Breast epithelium (tissue), 4 donors: ENCODE measurements around the gene ST7. TPM values are rescaled to one million over a fixed set of nuclear protein-coding genes. Genes with fewer than 3 reads are reported as not detected.

Experiments used
- DNase-seq, 2 donors: peaks; one replicate each; pipeline ENCODE4 v3.0.0-alpha.2; 2019; ENCODE audit warnings: low spot score in 2 of 2
- H3K27ac ChIP-seq, 2 donors: fragments of 200-600 bp; sonication (generic) in 1 of 2; one replicate each; pipeline ENCODE4 v1.5.1; 2016 to 2019; ENCODE audit warnings: mild to moderate bottlenecking in 1 of 2
- H3K27me3 ChIP-seq, 2 donors: fragments of 200-600 bp; sonication (generic) in 1 of 2; one replicate each; pipeline versions ENCODE4 v1.5.1 to v1.6.0; 2017 to 2019; ENCODE audit warnings: control low read depth in 1 of 2, mild to moderate bottlenecking in 1 of 2
- H3K36me3 ChIP-seq: fragments of 200-600 bp; one replicate; pipeline ENCODE4 v1.5.1; 2019
- H3K4me1 ChIP-seq, 2 donors: fragments of 200-600 bp; sonication (generic); one replicate each; pipeline ENCODE4 v1.5.1; 2016 to 2019; ENCODE audit warnings: control low read depth in 1 of 2
- H3K4me3 ChIP-seq, 3 donors: fragments of 200-600 bp; sonication (generic); 1 replicate in 2 of 3; 2 replicates in 1 of 3; pipeline ENCODE4 v1.5.1; 2016 to 2019; ENCODE audit warnings: mild to moderate bottlenecking in 3 of 3, moderate library complexity in 2 of 3
- H3K9me3 ChIP-seq, 2 donors: fragments of 200-600 bp; sonication (generic) in 1 of 2; one replicate each; pipeline ENCODE4 v1.5.1; 2016 to 2019; ENCODE audit warnings: control low read depth in 1 of 2
- POLR2A ChIP-seq: fragments of 450-650 bp; IDR thresholded peaks from one replicate; pipeline ENCODE4 v1.6.1; 2016; ENCODE audit warnings: antibody characterized with exemption, mild to moderate bottlenecking, moderate library complexity
- POLR2AphosphoS5 ChIP-seq, 3 donors: sonication (generic); formaldehyde crosslinking; IDR thresholded peaks; one replicate each; pipeline ENCODE4 v1.6.1; 2017; ENCODE audit warnings: antibody characterized with exemption in 3 of 3
- intact Hi-C: fragments of 100-400 bp; cut with DNase I; formaldehyde crosslinking; loops from one replicate; pipeline ENCODE4 v1.15.1; 2023; ENCODE audit warnings: low total_unique reads
- total RNA-seq, 3 donors: library from RNA; depleted of rRNA; stranded (reverse); fragments of >200 nt; gene quantifications; one replicate each; pipeline ENCODE4 v1.1.0, GENCODE V29; 2016
- TF ChIP-seq, protein P1 (sequence below), 3 donors: fragments of 450-650 bp; IDR thresholded peaks; one replicate each; pipeline ENCODE4 v1.5.1; 2016 to 2017; ENCODE audit warnings: antibody characterized with exemption in 3 of 3, mild to moderate bottlenecking in 3 of 3, moderate library complexity in 3 of 3

Gene ST7, protein sequence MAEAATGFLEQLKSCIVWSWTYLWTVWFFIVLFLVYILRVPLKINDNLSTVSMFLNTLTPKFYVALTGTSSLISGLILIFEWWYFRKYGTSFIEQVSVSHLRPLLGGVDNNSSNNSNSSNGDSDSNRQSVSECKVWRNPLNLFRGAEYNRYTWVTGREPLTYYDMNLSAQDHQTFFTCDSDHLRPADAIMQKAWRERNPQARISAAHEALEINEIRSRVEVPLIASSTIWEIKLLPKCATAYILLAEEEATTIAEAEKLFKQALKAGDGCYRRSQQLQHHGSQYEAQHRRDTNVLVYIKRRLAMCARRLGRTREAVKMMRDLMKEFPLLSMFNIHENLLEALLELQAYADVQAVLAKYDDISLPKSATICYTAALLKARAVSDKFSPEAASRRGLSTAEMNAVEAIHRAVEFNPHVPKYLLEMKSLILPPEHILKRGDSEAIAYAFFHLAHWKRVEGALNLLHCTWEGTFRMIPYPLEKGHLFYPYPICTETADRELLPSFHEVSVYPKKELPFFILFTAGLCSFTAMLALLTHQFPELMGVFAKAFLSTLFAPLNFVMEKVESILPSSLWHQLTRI
- total RNA-seq, result 10 to 100 TPM; 24.3 to 41.4 (median 27.5) TPM

DNA sequence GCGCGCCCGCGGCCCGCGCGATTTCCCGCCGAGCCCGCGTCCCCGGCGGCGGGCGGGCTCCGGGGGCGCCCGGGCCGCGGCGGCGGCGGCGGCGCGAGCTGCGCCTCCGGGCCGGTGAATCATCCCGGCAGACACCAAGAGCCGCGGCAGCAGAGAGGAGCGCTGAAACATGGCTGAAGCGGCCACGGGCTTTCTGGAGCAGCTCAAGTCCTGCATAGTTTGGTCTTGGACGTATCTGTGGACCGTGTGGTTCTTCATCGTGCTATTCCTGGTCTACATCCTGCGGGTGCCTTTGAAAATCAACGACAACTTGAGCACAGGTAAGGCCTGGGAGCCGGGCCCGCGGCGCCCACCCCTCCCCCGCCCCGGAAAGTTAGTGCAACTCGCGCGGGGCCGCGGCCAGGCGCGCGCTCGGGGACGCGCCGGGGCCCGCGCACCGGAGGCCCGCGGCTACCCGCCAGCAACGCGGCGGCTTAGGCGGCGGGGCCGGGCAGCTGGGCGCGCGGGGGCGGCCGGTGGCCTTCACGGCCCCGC is at the start of gene ST7:
Gene ST7, plus strand, starts transcription at position 130 of the 534 bp plus-strand sequence. Its CDS starts 40 bp downstream, at position 170.
- Histone ChIP-seq H3K4me1 (no peaks in the 10 kb centered on the region), H3K36me3 (no peaks in the 10 kb centered on the region), H3K27ac (peak within 1 kb of the TSS; percentile 98 to 100), H3K4me3 (peak within 1 kb of the TSS; percentile 85 to 94 (median 89)), H3K9me3 (no peaks in the 10 kb centered on the region), H3K27me3 (no peaks in the 10 kb centered on the region)
- peak in 1 of 3 donors; percentile 36 for TF ChIP-seq POLR2AphosphoS5 (IDR thresholded peaks at IDR 0.05)
- TF ChIP-seq, protein P1, sequence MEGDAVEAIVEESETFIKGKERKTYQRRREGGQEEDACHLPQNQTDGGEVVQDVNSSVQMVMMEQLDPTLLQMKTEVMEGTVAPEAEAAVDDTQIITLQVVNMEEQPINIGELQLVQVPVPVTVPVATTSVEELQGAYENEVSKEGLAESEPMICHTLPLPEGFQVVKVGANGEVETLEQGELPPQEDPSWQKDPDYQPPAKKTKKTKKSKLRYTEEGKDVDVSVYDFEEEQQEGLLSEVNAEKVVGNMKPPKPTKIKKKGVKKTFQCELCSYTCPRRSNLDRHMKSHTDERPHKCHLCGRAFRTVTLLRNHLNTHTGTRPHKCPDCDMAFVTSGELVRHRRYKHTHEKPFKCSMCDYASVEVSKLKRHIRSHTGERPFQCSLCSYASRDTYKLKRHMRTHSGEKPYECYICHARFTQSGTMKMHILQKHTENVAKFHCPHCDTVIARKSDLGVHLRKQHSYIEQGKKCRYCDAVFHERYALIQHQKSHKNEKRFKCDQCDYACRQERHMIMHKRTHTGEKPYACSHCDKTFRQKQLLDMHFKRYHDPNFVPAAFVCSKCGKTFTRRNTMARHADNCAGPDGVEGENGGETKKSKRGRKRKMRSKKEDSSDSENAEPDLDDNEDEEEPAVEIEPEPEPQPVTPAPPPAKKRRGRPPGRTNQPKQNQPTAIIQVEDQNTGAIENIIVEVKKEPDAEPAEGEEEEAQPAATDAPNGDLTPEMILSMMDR (IDR thresholded peaks at IDR 0.05), result no peak
- intact Hi-C loops, result no loop called here
- DNase-seq, result peak; percentile 38 to 65

DNA sequence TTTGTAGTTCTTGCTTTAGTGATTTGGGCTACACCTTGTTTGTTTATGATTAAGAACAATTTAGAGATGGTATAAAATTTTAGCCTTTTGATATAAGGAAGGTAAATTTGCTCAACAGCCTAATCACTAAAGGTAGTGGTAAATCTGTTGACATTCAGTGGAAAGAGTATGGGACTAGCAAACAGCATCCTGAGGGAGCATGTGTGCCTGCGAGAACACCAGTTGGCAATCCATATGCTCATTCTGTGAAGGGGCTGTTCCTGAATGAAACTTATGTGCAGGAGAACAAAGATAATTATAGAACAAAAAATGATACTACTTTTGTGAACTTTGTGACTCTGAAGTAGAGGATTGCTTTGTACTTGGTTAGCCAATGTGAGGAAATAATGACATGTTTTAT is 46.9 kb upstream of the ST7 start:
- H3K9me3 ChIP-seq, result no peaks in the 10 kb centered on the region
- H3K4me1 ChIP-seq, result no peaks in the 10 kb centered on the region
- H3K4me3 ChIP-seq, result no peak overlapping the region
- no peak overlapping the region for H3K27ac ChIP-seq
- no peaks in the 10 kb centered on the region for H3K27me3 ChIP-seq
- H3K36me3 ChIP-seq, result no peaks in the 10 kb centered on the region
- intact Hi-C loops, result no loop called here
- TF ChIP-seq, protein P1 (IDR thresholded peaks at IDR 0.05), result no peak
- TF ChIP-seq POLR2A, result no peak
- TF ChIP-seq POLR2AphosphoS5 (IDR thresholded peaks at IDR 0.05), result no peak
- DNase-seq, result no peak

DNA sequence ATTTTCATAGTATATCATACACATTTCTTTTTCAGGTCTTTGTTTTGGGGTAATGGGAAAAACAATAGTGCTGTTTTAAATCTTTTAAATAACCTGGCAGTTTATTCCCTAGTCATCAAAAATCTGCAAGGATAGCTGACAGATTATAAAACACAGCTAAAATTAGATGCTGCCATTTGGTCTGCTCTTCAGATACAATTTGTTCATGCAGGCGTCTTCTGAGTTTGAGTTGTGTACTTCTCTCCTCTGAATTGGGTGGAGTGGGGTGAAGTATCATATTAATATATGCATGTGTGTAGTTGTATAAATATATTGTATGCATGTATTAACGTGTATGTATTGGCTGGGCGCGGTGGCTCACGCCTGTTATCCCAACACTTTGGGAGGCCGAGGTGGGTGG is 42.9 kb upstream of the ST7 start:
- no peak for TF ChIP-seq POLR2A
- intact Hi-C loops, result no loop called here
- Histone ChIP-seq H3K4me1 (no peaks in the 10 kb centered on the region), H3K36me3 (peaks cover 5% of the 10 kb centered on the region), H3K27ac (no peak overlapping the region), H3K9me3 (peaks cover 0 to 6% of the 10 kb centered on the region in 2 donors), H3K4me3 (no peak overlapping the region), H3K27me3 (no peaks in the 10 kb centered on the region)
- DNase-seq, result no peak

DNA sequence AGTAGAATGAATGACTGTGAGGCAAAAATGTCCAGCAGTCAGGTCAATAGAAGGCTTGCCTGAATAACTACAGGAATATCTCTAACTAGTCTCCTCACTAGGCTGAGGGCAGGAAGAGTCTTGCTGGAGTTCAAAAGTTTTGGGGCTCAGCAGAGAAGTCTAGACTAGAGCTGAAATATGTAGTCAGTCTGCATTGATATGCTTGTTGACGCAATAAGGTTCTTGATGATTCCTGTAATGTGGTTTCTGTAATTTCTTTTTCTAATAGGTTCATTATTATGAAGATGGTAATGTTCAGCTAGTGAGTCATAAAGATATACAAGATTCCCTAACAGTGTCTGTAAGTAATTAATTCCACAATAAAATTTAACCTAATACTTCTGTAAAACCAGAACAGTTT is 41.5 kb upstream of the ST7 start:
- TF ChIP-seq, protein P1 (IDR thresholded peaks at IDR 0.05), result no peak
- no peak for TF ChIP-seq POLR2AphosphoS5 (IDR thresholded peaks at IDR 0.05)
- no peak for TF ChIP-seq POLR2A
- Histone ChIP-seq H3K9me3 (peaks cover 0 to 6% of the 10 kb centered on the region in 2 donors), H3K4me3 (no peak overlapping the region), H3K36me3 (peaks cover 13% of the 10 kb centered on the region), H3K27me3 (no peaks in the 10 kb centered on the region), H3K4me1 (no peaks in the 10 kb centered on the region), H3K27ac (no peak overlapping the region)
- no peak for DNase-seq
- intact Hi-C loops, result no loop called here

DNA sequence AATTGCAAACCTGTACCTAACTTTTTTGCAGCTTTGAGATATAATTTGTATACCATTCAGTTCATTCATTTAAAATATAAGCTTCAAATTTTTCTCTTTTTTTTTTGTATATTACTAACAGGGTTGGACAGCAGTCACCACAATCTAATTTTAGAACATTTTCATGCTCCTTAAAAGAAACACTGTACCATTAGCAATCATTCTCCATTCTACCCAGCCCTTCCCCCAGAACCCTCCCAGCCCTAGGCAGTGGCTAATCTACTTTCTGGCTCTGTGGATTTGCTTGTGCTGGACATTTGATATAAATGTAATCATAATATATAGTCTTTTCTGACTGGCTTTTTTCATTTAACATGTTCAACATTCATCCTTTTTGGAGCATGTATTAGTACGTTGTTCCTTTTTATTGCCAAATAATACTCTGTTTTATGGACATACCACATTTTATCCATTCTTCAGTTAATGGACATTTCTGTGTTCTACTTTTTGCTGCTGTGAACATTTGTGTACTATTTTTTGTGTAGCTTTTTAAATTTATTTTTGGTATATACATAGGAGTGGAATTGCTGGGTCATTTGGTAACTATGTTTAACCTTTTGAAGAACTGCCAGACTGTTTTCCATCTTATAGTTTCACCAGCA is 40.9 kb upstream of the ST7 start:
- intact Hi-C loops, result no loop called here
- H3K36me3 ChIP-seq, result peaks cover 13% of the 10 kb centered on the region
- DNase-seq, result no peak
- TF ChIP-seq POLR2AphosphoS5 (IDR thresholded peaks at IDR 0.05), result no peak
- no peak for TF ChIP-seq POLR2A
- TF ChIP-seq, protein P1 (IDR thresholded peaks at IDR 0.05), result no peak
- no peaks in the 10 kb centered on the region for H3K27me3 ChIP-seq
- H3K27ac ChIP-seq, result no peak overlapping the region
- peaks cover 0 to 6% of the 10 kb centered on the region in 2 donors for H3K9me3 ChIP-seq
- H3K4me3 ChIP-seq, result no peak overlapping the region
- no peaks in the 10 kb centered on the region for H3K4me1 ChIP-seq
